Measurements from ENCODE around the gene CACNA1B. TPM values are rescaled to one million over a fixed set of nuclear protein-coding genes. Genes with fewer than 3 reads are reported as not detected.

Gene CACNA1B
- polyA plus RNA-seq, 1 of the 3 experiments (the other 2 are of a cell fraction), result 0.03 TPM

DNA sequence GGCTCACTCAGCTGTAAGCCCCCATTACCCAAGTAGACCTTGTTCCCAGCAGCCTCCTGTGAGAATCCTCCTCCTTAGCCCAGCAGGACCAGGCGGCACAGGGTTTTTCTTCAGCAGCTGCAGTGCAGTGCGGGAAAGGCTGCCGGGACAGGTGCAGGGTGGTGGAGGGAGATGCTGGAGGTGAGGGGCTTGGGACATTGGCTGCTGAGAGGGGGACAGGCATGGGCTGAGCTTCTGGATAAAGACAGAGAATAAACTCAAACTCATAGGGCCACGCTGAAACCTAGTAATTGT, 174.7 kb downstream of the CACNA1B start (continued):
- TF ChIP-seq, protein P1, sequence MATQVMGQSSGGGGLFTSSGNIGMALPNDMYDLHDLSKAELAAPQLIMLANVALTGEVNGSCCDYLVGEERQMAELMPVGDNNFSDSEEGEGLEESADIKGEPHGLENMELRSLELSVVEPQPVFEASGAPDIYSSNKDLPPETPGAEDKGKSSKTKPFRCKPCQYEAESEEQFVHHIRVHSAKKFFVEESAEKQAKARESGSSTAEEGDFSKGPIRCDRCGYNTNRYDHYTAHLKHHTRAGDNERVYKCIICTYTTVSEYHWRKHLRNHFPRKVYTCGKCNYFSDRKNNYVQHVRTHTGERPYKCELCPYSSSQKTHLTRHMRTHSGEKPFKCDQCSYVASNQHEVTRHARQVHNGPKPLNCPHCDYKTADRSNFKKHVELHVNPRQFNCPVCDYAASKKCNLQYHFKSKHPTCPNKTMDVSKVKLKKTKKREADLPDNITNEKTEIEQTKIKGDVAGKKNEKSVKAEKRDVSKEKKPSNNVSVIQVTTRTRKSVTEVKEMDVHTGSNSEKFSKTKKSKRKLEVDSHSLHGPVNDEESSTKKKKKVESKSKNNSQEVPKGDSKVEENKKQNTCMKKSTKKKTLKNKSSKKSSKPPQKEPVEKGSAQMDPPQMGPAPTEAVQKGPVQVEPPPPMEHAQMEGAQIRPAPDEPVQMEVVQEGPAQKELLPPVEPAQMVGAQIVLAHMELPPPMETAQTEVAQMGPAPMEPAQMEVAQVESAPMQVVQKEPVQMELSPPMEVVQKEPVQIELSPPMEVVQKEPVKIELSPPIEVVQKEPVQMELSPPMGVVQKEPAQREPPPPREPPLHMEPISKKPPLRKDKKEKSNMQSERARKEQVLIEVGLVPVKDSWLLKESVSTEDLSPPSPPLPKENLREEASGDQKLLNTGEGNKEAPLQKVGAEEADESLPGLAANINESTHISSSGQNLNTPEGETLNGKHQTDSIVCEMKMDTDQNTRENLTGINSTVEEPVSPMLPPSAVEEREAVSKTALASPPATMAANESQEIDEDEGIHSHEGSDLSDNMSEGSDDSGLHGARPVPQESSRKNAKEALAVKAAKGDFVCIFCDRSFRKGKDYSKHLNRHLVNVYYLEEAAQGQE (IDR thresholded peaks at IDR 0.05; ENCODE audit: low read depth, low read length), result no peak
- TF ChIP-seq, protein P2, sequence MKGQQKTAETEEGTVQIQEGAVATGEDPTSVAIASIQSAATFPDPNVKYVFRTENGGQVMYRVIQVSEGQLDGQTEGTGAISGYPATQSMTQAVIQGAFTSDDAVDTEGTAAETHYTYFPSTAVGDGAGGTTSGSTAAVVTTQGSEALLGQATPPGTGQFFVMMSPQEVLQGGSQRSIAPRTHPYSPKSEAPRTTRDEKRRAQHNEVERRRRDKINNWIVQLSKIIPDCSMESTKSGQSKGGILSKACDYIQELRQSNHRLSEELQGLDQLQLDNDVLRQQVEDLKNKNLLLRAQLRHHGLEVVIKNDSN (IDR thresholded peaks at IDR 0.05; ENCODE audit: borderline replicate concordance, low read depth), result no peak
- TF ChIP-seq, protein P3, sequence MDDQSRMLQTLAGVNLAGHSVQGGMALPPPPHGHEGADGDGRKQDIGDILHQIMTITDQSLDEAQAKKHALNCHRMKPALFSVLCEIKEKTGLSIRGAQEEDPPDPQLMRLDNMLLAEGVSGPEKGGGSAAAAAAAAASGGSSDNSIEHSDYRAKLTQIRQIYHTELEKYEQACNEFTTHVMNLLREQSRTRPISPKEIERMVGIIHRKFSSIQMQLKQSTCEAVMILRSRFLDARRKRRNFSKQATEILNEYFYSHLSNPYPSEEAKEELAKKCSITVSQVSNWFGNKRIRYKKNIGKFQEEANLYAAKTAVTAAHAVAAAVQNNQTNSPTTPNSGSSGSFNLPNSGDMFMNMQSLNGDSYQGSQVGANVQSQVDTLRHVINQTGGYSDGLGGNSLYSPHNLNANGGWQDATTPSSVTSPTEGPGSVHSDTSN (IDR thresholded peaks at IDR 0.05), result no peak
- TF ChIP-seq JUND (IDR thresholded peaks at IDR 0.05) (no peak), FOXM1 (IDR thresholded peaks at IDR 0.05; ENCODE audit: low read depth) (no peak)

DNA sequence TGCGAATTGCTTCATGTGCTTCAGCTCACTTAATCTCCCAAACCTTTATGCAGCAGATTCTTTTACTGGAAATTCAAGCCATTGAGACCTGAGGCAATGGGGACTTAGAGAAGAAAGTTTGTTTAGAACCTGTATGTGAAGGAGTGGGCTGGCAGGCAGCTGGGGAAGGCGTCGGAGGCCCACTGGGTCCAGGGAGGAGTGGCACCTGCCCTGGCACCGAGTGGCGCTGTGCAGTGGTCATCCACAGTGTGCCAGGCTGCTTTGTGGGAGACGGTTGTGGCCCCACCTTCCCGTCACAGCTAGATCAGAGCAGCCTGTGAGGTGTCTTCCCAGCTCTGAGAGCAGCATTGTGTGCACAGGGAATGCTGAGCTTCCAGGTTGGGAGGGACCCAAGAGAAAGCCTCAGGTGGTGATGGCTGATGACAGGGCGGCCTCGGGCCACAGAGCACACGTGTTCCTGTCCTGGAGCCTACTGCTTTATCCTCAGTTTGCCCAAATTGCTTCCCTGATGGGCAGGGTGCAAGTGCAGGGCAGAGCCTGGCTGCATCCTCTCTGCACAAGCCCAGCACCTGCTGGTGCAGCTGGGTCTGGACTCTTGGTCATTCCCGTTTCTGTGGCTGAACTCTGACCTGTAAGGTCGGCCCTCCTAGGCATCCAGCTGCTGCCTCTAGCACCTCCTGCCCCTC, 175.2 kb downstream of the CACNA1B start:
- POLR2A ChIA-PET, result no interaction called here
- no peak overlapping the region for H2AFZ ChIP-seq (ENCODE audit: low read depth)
- TF ChIP-seq EZH2phosphoT487 (IDR thresholded peaks at IDR 0.05; ENCODE audit: borderline replicate concordance, low read depth), result no peak
- no peak for TF ChIP-seq SMC3 (IDR thresholded peaks at IDR 0.05; ENCODE audit: low read depth, low read length)
- TF ChIP-seq, protein P4, sequence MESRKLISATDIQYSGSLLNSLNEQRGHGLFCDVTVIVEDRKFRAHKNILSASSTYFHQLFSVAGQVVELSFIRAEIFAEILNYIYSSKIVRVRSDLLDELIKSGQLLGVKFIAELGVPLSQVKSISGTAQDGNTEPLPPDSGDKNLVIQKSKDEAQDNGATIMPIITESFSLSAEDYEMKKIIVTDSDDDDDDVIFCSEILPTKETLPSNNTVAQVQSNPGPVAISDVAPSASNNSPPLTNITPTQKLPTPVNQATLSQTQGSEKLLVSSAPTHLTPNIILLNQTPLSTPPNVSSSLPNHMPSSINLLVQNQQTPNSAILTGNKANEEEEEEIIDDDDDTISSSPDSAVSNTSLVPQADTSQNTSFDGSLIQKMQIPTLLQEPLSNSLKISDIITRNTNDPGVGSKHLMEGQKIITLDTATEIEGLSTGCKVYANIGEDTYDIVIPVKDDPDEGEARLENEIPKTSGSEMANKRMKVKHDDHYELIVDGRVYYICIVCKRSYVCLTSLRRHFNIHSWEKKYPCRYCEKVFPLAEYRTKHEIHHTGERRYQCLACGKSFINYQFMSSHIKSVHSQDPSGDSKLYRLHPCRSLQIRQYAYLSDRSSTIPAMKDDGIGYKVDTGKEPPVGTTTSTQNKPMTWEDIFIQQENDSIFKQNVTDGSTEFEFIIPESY (IDR thresholded peaks at IDR 0.05; ENCODE audit: borderline replicate concordance, low read depth), result no peak
- TF ChIP-seq NRF1 (IDR thresholded peaks at IDR 0.05; ENCODE audit: low read depth, low read length), result no peak
- no peak for TF ChIP-seq FOSL2 (IDR thresholded peaks at IDR 0.05; ENCODE audit: borderline replicate concordance, low read depth)
- TF ChIP-seq, protein P1 (IDR thresholded peaks at IDR 0.05; ENCODE audit: low read depth, low read length), result no peak
- TF ChIP-seq, protein P3 (IDR thresholded peaks at IDR 0.05), result no peak
- TF ChIP-seq, protein P2 (IDR thresholded peaks at IDR 0.05; ENCODE audit: borderline replicate concordance, low read depth), result no peak
- TF ChIP-seq YY1 (IDR thresholded peaks at IDR 0.05; ENCODE audit: low read depth), result no peak
- TF ChIP-seq ELF1 (IDR thresholded peaks at IDR 0.05), result no peak
- no peak for TF ChIP-seq RCOR1 (IDR thresholded peaks at IDR 0.05; ENCODE audit: low read length)
- TF ChIP-seq MEF2A (IDR thresholded peaks at IDR 0.05; ENCODE audit: borderline replicate concordance, low read depth), result no peak
- TF ChIP-seq POLR2AphosphoS5 (IDR thresholded peaks at IDR 0.05; ENCODE audit: low read depth, low read length), result no peak
- TF ChIP-seq RFX5 (IDR thresholded peaks at IDR 0.05; ENCODE audit: low read length), result no peak
- no peak for TF ChIP-seq CHD2 (IDR thresholded peaks at IDR 0.05; ENCODE audit: low read length, partially characterized antibody)
- no peaks in the 10 kb centered on the region for H3K36me3 ChIP-seq (replicated peaks in 1 of 2; ENCODE audit: control insufficient read depth in 1 of 2, insufficient read depth in 2 of 2, low read length in 1 of 2)
- H3K4me1 ChIP-seq (ENCODE audit: control insufficient read depth in 1 of 2, insufficient read depth in 2 of 2, low read depth in 1 of 2, low read length in 1 of 2), result no peaks in the 10 kb centered on the region
- H3K4me3 ChIP-seq (ENCODE audit: low read depth in 2 of 2, low read length in 1 of 2), result no peak overlapping the region
- no peaks in the 10 kb centered on the region for H3K9me2 ChIP-seq
- H3K27ac ChIP-seq (ENCODE audit: low read depth in 2 of 2, low read length in 1 of 2), result no peak overlapping the region
- no peaks in the 10 kb centered on the region for H4K20me1 ChIP-seq (ENCODE audit: insufficient read depth)
- no peak overlapping the region for H3K4me2 ChIP-seq
- H3K9me3 ChIP-seq, result no peaks in the 10 kb centered on the region
- WGBS (ENCODE audit: low lambda C conversion rate), result 63% methylated on average over 8 of the region's 12 CpGs
- H3F3A ChIP-seq (replicated peaks; ENCODE audit: insufficient read depth), result no peaks in the 10 kb centered on the region
- no peaks in the 10 kb centered on the region for H3K27me3 ChIP-seq (ENCODE audit: insufficient read depth)
- peak; percentile 4 for DNase-seq
- no peaks in the 10 kb centered on the region for H3K79me2 ChIP-seq (ENCODE audit: insufficient read depth)
- H3K9ac ChIP-seq, result no peak overlapping the region
- CTCF ChIA-PET, result no interaction called here

Data from SK-N-SH (cell line).